SK-N-SH (cell line): ENCODE results near the gene MET. TPM values are rescaled to one million over a fixed set of nuclear protein-coding genes. Genes with fewer than 3 reads are reported as not detected.

Source experiments
- CTCF ChIA-PET: fragments of 300-600, 350-600 bp; formaldehyde crosslinking; extraction: SDS; loops from one replicate; lab custom pipeline; 2021; lab: Yijun Ruan, JAX
- POLR2A ChIA-PET: fragments of 350-600 bp; sonication (Branson Sonifier 250); formaldehyde crosslinking; extraction: SDS; loops from one replicate; lab custom pipeline; 2020; ENCODE audit warnings: antibody characterized with exemption, inconsistent platforms; lab: Yijun Ruan, JAX
- DNase-seq: peaks from one replicate; pipeline ENCODE4 v3.0.0; 2012
- H2AFZ ChIP-seq: fragments of 200-600 bp; sonication (generic); 2 replicates; pipeline ENCODE4 v1.8.1; 2016; ENCODE audit warnings: antibody characterized with exemption, mild to moderate bottlenecking, low read depth
- H3F3A ChIP-seq: fragments of 200-600 bp; sonication (generic); replicated peaks from 2 replicates; pipeline ENCODE3; 2016; ENCODE audit warnings: antibody characterized with exemption, mild to moderate bottlenecking; ENCODE audit not compliant: insufficient read depth
- H3K27ac ChIP-seq, 2 experiments: fragments of 200-500 bp in 1 of 2; fragments of 200-600 bp in 1 of 2; sonication (Bioruptor generic) in 1 of 2; sonication (generic), shearing (Covaris generic) in 1 of 2; 2 replicates each; pipeline versions ENCODE4 v1.5.1 to v1.6.1; 2014 to 2016; ENCODE audit warnings: low read depth in 2 of 2, inconsistent platforms in 1 of 2, low read length in 1 of 2, mild to moderate bottlenecking in 1 of 2, mixed read lengths in 1 of 2
- H3K27me3 ChIP-seq: fragments of 200-600 bp; sonication (generic), shearing (Covaris generic); 2 replicates; pipeline ENCODE4 v1.6.1; 2016; ENCODE audit warnings: mixed run types; ENCODE audit not compliant: insufficient read depth
- H3K36me3 ChIP-seq, 2 experiments: fragments of 200-500 bp in 1 of 2; fragments of 200-600 bp in 1 of 2; sonication (Bioruptor generic) in 1 of 2; sonication (generic) in 1 of 2; replicated peaks in 1 of 2; 2 replicates each; pipeline versions ENCODE3 to v1.5.1; 2014 to 2016; ENCODE audit warnings: low read length in 1 of 2, mild to moderate bottlenecking in 1 of 2; ENCODE audit not compliant: insufficient read depth in 2 of 2, control insufficient read depth in 1 of 2
- H3K4me1 ChIP-seq, 2 experiments: fragments of 200-500 bp in 1 of 2; fragments of 200-600 bp in 1 of 2; sonication (Bioruptor generic) in 1 of 2; sonication (generic), shearing (Covaris generic) in 1 of 2; 2 replicates each; pipeline versions ENCODE4 v1.5.1 to v1.6.1; 2014 to 2016; ENCODE audit warnings: low read depth in 1 of 2, low read length in 1 of 2, mixed run types in 1 of 2; ENCODE audit not compliant: insufficient read depth in 2 of 2, control insufficient read depth in 1 of 2
- H3K4me2 ChIP-seq: fragments of 200-600 bp; sonication (generic), shearing (Covaris generic); 2 replicates; pipeline ENCODE4 v1.6.1; 2017; ENCODE audit warnings: mixed run types
- H3K4me3 ChIP-seq, 2 experiments: fragments of 200-500 bp in 1 of 2; fragments of 200-600 bp in 1 of 2; sonication (Bioruptor generic) in 1 of 2; sonication (generic), shearing (Covaris generic) in 1 of 2; 2 replicates each; pipeline versions ENCODE4 v1.5.1 to v1.8.1; 2014 to 2016; ENCODE audit warnings: low read depth in 2 of 2, inconsistent platforms in 1 of 2, low read length in 1 of 2, mild to moderate bottlenecking in 1 of 2, mixed read lengths in 1 of 2, moderate library complexity in 1 of 2
- H3K79me2 ChIP-seq: fragments of 200-600 bp; sonication (generic); 2 replicates; pipeline ENCODE4 v1.8.1; 2017; ENCODE audit warnings: mild to moderate bottlenecking; ENCODE audit not compliant: insufficient read depth
- H3K9ac ChIP-seq: fragments of 200-600 bp; sonication (generic); 2 replicates; pipeline ENCODE4 v1.6.1; 2017; ENCODE audit warnings: mixed run types
- H3K9me2 ChIP-seq: fragments of 200-600 bp; sonication (generic); 2 replicates; pipeline ENCODE4 v1.6.1; 2017; ENCODE audit warnings: mixed run types
- H3K9me3 ChIP-seq: fragments of 200-600 bp; sonication (generic); 2 replicates; pipeline ENCODE4 v1.6.1; 2017; ENCODE audit warnings: mixed run types, mild to moderate bottlenecking, moderate library complexity
- H4K20me1 ChIP-seq: fragments of 200-600 bp; sonication (generic); 2 replicates; pipeline ENCODE4 v1.6.1; 2017; ENCODE audit warnings: mild to moderate bottlenecking, mixed run types; ENCODE audit not compliant: insufficient read depth
- CHD2 ChIP-seq: fragments of 150-350 bp; IDR thresholded peaks from 2 replicates; pipeline ENCODE4 v1.6.1; 2018; ENCODE audit warnings: low read length; ENCODE audit not compliant: partially characterized antibody
- ELF1 ChIP-seq: IDR thresholded peaks from 2 replicates; pipeline ENCODE4 v1.4.0; 2012
- EP300 ChIP-seq, 2 experiments: IDR thresholded peaks; 2 replicates each; pipeline versions ENCODE4 v1.4.0 to v1.6.1; 2012; ENCODE audit warnings: borderline replicate concordance in 1 of 2, low read depth in 1 of 2, low read length in 1 of 2
- FOSL2 ChIP-seq: IDR thresholded peaks from 2 replicates; pipeline ENCODE4 v1.4.0; 2012; ENCODE audit warnings: low read depth, mild to moderate bottlenecking, moderate library complexity, borderline replicate concordance
- FOXJ3 ChIP-seq: sonication (generic); formaldehyde crosslinking; IDR thresholded peaks from 2 replicates; pipeline ENCODE4 v1.5.1; 2020; ENCODE audit warnings: mild to moderate bottlenecking, missing genetic modification reagents
- MEF2A ChIP-seq: IDR thresholded peaks from 2 replicates; pipeline ENCODE4 v1.4.0; 2012; ENCODE audit warnings: low read depth, borderline replicate concordance
- MXI1 ChIP-seq: IDR thresholded peaks from 2 replicates; pipeline ENCODE4 v1.6.1; 2012; ENCODE audit warnings: mild to moderate bottlenecking, low read depth, low read length, improper control_type of control experiment
- NFIC ChIP-seq: IDR thresholded peaks from 2 replicates; pipeline ENCODE4 v1.4.0; 2012; ENCODE audit warnings: borderline replicate concordance
- NRF1 ChIP-seq: IDR thresholded peaks from 2 replicates; pipeline ENCODE4 v1.6.1; 2012; ENCODE audit warnings: low read depth, mild to moderate bottlenecking, low read length
- RCOR1 ChIP-seq: fragments of 150-350 bp; IDR thresholded peaks from 2 replicates; pipeline ENCODE4 v1.6.1; 2017; ENCODE audit warnings: antibody characterized with exemption, low read length
- RFX5 ChIP-seq: IDR thresholded peaks from 2 replicates; pipeline ENCODE4 v1.6.1; 2012; ENCODE audit warnings: mild to moderate bottlenecking, improper control_type of control experiment, low read length
- RXRA ChIP-seq: IDR thresholded peaks from 2 replicates; pipeline ENCODE4 v1.4.0; 2012; ENCODE audit warnings: low read depth, mild to moderate bottlenecking, borderline replicate concordance
- SIN3A ChIP-seq: IDR thresholded peaks from 2 replicates; pipeline ENCODE4 v1.6.1; 2012; ENCODE audit warnings: low read depth, mild to moderate bottlenecking, low read length, moderate library complexity, borderline replicate concordance
- SMC3 ChIP-seq: IDR thresholded peaks from 2 replicates; pipeline ENCODE4 v1.6.1; 2012; ENCODE audit warnings: low read depth, low read length, improper control_type of control experiment
- TCF12 ChIP-seq: IDR thresholded peaks from 2 replicates; pipeline ENCODE4 v1.4.0; 2012
- YY1 ChIP-seq: IDR thresholded peaks from 2 replicates; pipeline ENCODE4 v1.4.0; 2012; ENCODE audit warnings: low read depth, mild to moderate bottlenecking
- WGBS: methylation state at CpG from one replicate; pipeline ENCODE4 v1.1.6; 2017; ENCODE audit warnings: low lambda C conversion rate; 5-methylcytosine and 5-hydroxymethylcytosine counted together
- polyA plus RNA-seq, 3 experiments: library from polyadenylated mRNA; depleted of rRNA; stranded (reverse); fragments of >200 nt; gene quantifications; 2 replicates each; pipeline ENCODE4 v1.2.3, GENCODE V29; 2012
- TF ChIP-seq, protein P1 (sequence below): fragments of 200-600 bp; sonication (generic); IDR thresholded peaks from 2 replicates; pipeline ENCODE4 v1.6.1; 2017; ENCODE audit warnings: antibody characterized with exemption, mild to moderate bottlenecking, moderate library complexity
- TF ChIP-seq, protein P2 (sequence below): fragments of 150-350 bp; IDR thresholded peaks from 2 replicates; pipeline ENCODE4 v1.6.1; 2016; ENCODE audit warnings: mild to moderate bottlenecking, low read depth, low read length
- TF ChIP-seq, protein P3 (sequence below): IDR thresholded peaks from 2 replicates; pipeline ENCODE4 v1.4.0; 2012; ENCODE audit warnings: low read depth, borderline replicate concordance
- TF ChIP-seq, protein P4 (sequence below): IDR thresholded peaks from 2 replicates; pipeline ENCODE4 v1.6.1; 2012; ENCODE audit warnings: mild to moderate bottlenecking, low read depth, low read length, moderate library complexity
- TF ChIP-seq, protein P5 (sequence below): IDR thresholded peaks from 2 replicates; pipeline ENCODE4; 2012

The MET gene
- polyA plus RNA-seq, 1 of the 3 experiments (the other 2 are of a cell fraction) = 38.7 TPM

DNA sequence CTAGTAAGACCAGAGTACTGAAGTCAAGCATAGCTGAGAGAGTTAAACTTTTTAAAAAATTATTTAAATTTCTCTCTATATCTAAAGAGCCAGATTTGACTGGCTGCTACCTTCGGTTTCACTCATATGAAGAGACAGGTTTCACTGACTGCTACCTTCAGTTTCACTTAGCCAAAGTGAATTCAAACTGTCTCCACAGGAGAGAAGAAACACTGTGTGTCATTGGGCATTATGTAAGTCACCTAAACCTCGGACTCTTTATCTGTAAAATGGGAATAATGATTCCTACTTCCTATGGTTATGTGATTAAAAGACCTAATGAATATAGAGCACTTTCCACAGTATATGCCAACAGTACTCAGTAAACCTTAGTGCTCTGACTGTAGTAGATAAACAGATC, 41.6 kb upstream of the MET start (continued):
- TF ChIP-seq SMC3 (no peak), ELF1 (no peak)

DNA sequence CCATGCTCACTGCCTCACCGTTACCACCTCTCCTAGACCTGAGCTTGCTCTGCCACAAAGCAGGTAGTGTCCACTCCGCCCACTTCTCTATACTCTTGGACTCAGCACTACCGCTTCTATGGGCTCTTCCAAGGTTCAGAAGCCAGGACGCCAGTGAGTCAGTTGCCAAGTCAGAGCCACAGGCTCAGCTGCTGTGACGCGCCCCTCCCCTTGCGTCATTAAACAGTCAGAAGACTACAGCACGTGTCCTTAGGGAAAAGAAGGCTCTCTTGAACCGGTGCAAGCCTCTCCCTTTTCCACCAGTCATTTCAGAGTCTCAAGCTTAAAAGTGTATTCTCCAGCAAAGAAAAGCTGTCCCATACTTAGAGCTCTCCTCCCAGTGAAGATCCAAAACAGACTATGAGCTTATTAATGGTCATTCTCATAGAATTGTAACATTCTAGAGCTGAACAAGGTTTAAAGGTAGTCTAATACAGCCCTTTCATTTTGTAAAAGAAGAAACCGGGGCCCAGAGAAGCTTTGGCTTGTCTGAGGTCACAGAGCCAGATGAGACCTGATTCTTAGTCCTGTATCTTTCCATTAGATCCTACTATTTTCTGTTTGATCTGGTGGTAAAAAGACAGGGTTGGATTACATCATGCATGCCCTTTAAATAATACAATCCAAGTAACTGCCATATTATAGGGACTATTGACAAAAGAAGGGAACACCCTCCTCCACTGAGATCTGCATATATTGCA, 40.9 kb upstream of the MET start:
- H3K4me3 ChIP-seq = no peak overlapping the region
- H3K9ac ChIP-seq = peak overlapping the region; percentile 9; the same call in 1 of the 2 replicates
- H3K27me3 ChIP-seq = no peaks in the 10 kb centered on the region; the same call in 1 of the 2 replicates
- peaks cover 12% of the 10 kb centered on the region for H3F3A ChIP-seq
- peak overlapping the region; percentile 57 to 67; a peak in 3 of 4 replicates for H3K27ac ChIP-seq
- H3K4me1 ChIP-seq = peaks cover 0 to 8% of the 10 kb centered on the region in 2 experiments; a peak in 3 of 4 replicates
- H3K36me3 ChIP-seq = no peaks in the 10 kb centered on the region
- H3K9me3 ChIP-seq = no peaks in the 10 kb centered on the region
- WGBS = 4% methylated on average over 10 of the region's 10 CpGs
- H2AFZ ChIP-seq = 0 out of 2 replicates have a peak overlapping the region, but pooled peaks have one; percentile 29
- H3K79me2 ChIP-seq = no peaks in the 10 kb centered on the region
- H3K9me2 ChIP-seq = no peaks in the 10 kb centered on the region
- no peak for DNase-seq
- H4K20me1 ChIP-seq = no peaks in the 10 kb centered on the region
- CTCF ChIA-PET = interaction anchor here (1.4 kb wide), 1 partner anchor 39 kb away, joined by 4 read pairs; no protein-coding TSS in a partner anchor
- H3K4me2 ChIP-seq = peak overlapping the region; percentile 30
- POLR2A ChIA-PET = no interaction called here
- TF ChIP-seq FOXJ3 (CRISPR knock-in tag) = no peak
- TF ChIP-seq EP300 (IDR thresholded peaks at IDR 0.05; ENCODE audit: borderline replicate concordance in 1 of 2, low read depth in 1 of 2, low read length in 1 of 2) = peak in 1 of 2 experiments; percentile 33; a peak in 1 of 4 replicates
- TF ChIP-seq FOSL2 = peak; percentile 58; the same call in 1 of the 2 replicates
- TF ChIP-seq, protein P1, sequence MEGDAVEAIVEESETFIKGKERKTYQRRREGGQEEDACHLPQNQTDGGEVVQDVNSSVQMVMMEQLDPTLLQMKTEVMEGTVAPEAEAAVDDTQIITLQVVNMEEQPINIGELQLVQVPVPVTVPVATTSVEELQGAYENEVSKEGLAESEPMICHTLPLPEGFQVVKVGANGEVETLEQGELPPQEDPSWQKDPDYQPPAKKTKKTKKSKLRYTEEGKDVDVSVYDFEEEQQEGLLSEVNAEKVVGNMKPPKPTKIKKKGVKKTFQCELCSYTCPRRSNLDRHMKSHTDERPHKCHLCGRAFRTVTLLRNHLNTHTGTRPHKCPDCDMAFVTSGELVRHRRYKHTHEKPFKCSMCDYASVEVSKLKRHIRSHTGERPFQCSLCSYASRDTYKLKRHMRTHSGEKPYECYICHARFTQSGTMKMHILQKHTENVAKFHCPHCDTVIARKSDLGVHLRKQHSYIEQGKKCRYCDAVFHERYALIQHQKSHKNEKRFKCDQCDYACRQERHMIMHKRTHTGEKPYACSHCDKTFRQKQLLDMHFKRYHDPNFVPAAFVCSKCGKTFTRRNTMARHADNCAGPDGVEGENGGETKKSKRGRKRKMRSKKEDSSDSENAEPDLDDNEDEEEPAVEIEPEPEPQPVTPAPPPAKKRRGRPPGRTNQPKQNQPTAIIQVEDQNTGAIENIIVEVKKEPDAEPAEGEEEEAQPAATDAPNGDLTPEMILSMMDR = no peak
- TF ChIP-seq SMC3 = no peak
- no peak for TF ChIP-seq RFX5
- no peak for TF ChIP-seq MEF2A
- TF ChIP-seq TCF12 = 0 out of 2 replicates have a peak, but pooled peaks have one; percentile 22
- TF ChIP-seq, protein P2, sequence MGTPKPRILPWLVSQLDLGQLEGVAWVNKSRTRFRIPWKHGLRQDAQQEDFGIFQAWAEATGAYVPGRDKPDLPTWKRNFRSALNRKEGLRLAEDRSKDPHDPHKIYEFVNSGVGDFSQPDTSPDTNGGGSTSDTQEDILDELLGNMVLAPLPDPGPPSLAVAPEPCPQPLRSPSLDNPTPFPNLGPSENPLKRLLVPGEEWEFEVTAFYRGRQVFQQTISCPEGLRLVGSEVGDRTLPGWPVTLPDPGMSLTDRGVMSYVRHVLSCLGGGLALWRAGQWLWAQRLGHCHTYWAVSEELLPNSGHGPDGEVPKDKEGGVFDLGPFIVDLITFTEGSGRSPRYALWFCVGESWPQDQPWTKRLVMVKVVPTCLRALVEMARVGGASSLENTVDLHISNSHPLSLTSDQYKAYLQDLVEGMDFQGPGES = no peak
- TF ChIP-seq, protein P3, sequence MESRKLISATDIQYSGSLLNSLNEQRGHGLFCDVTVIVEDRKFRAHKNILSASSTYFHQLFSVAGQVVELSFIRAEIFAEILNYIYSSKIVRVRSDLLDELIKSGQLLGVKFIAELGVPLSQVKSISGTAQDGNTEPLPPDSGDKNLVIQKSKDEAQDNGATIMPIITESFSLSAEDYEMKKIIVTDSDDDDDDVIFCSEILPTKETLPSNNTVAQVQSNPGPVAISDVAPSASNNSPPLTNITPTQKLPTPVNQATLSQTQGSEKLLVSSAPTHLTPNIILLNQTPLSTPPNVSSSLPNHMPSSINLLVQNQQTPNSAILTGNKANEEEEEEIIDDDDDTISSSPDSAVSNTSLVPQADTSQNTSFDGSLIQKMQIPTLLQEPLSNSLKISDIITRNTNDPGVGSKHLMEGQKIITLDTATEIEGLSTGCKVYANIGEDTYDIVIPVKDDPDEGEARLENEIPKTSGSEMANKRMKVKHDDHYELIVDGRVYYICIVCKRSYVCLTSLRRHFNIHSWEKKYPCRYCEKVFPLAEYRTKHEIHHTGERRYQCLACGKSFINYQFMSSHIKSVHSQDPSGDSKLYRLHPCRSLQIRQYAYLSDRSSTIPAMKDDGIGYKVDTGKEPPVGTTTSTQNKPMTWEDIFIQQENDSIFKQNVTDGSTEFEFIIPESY = no peak
- TF ChIP-seq SIN3A = no peak
- no peak for TF ChIP-seq CHD2
- TF ChIP-seq NFIC = 0 out of 2 replicates have a peak, but pooled peaks have one; percentile 37
- TF ChIP-seq RXRA = no peak
- TF ChIP-seq YY1 = no peak
- TF ChIP-seq RCOR1 = no peak
- TF ChIP-seq, protein P4, sequence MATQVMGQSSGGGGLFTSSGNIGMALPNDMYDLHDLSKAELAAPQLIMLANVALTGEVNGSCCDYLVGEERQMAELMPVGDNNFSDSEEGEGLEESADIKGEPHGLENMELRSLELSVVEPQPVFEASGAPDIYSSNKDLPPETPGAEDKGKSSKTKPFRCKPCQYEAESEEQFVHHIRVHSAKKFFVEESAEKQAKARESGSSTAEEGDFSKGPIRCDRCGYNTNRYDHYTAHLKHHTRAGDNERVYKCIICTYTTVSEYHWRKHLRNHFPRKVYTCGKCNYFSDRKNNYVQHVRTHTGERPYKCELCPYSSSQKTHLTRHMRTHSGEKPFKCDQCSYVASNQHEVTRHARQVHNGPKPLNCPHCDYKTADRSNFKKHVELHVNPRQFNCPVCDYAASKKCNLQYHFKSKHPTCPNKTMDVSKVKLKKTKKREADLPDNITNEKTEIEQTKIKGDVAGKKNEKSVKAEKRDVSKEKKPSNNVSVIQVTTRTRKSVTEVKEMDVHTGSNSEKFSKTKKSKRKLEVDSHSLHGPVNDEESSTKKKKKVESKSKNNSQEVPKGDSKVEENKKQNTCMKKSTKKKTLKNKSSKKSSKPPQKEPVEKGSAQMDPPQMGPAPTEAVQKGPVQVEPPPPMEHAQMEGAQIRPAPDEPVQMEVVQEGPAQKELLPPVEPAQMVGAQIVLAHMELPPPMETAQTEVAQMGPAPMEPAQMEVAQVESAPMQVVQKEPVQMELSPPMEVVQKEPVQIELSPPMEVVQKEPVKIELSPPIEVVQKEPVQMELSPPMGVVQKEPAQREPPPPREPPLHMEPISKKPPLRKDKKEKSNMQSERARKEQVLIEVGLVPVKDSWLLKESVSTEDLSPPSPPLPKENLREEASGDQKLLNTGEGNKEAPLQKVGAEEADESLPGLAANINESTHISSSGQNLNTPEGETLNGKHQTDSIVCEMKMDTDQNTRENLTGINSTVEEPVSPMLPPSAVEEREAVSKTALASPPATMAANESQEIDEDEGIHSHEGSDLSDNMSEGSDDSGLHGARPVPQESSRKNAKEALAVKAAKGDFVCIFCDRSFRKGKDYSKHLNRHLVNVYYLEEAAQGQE = no peak
- TF ChIP-seq NRF1 = no peak
- TF ChIP-seq, protein P5, sequence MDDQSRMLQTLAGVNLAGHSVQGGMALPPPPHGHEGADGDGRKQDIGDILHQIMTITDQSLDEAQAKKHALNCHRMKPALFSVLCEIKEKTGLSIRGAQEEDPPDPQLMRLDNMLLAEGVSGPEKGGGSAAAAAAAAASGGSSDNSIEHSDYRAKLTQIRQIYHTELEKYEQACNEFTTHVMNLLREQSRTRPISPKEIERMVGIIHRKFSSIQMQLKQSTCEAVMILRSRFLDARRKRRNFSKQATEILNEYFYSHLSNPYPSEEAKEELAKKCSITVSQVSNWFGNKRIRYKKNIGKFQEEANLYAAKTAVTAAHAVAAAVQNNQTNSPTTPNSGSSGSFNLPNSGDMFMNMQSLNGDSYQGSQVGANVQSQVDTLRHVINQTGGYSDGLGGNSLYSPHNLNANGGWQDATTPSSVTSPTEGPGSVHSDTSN = peak; percentile 34; the same call in 1 of the 2 replicates
- TF ChIP-seq MXI1 = no peak
